GM21737 (cell line): ENCODE results near the gene KRTAP5-2.
"Not testable (repeated sequence)": the region's sequence is repeated elsewhere in the genome, so short reads cannot be mapped to it uniquely, and the experiment has no call there.

Experiments
- ATAC-seq: cut with Tn5 transposase; IDR thresholded peaks from one replicate; pipeline ENCODE4 v1.9.1; 2021; ENCODE audit warnings: mild to moderate bottlenecking, moderate library complexity; ENCODE audit not compliant: unreplicated experiment

Gene KRTAP5-2

DNA sequence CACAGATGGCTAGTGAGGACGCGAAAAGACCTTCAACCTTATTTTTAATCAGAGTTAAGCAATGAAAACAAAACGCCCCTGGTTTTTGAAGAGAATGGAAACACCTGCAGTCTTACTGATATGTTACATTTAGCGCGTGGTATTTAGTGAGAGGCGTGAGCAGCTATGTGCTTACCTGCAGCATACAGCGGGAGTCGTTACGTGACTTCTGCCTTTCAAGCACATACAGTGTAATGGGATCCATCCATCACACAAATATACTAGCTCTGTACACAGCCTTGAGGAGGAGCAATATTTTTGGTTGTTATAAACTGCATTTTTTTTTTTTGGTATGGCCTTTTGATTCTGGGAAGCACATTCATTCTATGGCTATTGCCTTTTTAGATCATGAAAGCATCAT is 5.5 kb downstream of the KRTAP5-2 start:
- no peak for ATAC-seq

DNA sequence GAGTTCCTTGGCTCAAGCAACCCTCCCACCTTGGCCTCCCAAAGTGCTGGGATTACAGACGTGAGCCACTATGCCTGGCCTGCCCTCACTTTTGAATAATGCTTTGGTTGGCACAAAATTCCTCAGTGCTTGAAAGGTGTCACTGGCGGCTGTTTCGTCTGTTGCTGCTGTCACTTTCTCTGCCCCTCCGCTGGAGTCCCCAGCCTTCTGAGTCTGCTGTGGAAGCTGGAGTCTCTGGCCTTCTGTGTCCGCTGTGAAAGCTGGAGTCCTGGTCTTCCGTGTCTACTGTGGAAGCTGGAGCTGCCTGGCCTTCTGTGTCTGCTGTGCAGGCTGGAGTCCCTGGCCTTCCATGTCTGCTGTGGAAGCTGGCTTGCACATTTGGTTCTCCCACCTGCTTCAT is 8.1 kb downstream of the KRTAP5-2 start:
- no peak for ATAC-seq

DNA sequence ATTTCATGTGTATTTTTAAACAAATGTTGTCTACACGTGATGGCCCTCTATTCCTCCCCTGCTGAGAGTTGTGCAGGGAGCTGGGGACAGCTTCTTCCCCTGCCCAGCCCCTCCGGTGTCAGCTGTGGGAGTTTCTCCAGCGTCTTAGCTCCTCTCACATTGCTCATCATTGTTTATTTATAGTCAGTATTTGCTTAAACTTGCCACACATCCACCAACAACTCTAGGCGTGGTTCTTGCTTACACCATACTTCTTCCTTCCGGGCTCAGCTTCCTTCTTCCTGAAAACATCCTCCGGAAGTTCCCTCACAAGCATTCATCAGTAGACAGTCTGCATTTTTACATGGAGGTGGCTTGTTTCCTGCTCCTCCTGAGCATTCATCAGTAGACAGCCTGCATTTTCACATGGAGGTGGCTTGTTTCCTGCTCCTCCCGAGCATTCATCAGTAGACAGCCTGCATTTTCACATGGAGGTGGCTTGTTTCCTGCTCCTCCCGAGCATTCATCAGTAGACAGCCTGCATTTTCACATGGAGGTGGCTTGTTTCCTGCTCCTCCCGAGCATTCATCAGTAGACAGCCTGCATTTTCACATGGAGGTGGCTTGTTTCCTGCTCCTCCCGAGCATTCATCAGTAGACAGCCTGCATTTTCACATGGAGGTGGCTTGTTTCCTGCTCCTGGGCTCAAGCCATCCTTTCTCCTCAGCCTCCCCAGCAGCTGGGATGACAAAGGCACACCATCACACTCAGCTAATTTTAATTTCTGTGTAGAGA is 8.7 kb downstream of the KRTAP5-2 start:
- not testable (repeated sequence) for ATAC-seq

DNA sequence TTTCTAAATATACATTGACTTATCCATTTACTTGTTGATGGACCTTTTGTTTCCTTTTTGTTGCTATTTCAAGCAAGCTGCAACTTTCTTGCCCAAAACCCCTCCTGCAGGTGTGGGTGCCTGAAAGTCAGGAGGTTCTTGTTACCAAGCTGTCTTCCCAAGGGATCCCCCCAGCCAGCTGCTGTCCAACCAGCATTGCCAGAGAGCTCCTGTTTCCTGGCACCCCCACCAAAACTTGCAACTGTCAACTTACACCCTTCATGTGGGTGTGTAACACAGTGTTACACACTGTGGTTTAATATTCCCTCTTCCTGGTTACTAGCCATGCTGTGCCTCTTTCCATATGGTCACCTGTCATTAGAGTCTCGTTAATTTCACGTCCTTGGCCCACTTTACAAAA is 11.4 kb downstream of the KRTAP5-2 start:
- no peak for ATAC-seq

GRCh38 chr11:1584661-1585370 is 13.3 kb downstream of the KRTAP5-2 start, which contains the start of gene KRTAP5-1:
TSS of gene KRTAP5-1 (minus strand) at chr11:1585283. CDS start at chr11:1585249, 34 bp downstream.
- ATAC-seq, result not testable (repeated sequence)

DNA sequence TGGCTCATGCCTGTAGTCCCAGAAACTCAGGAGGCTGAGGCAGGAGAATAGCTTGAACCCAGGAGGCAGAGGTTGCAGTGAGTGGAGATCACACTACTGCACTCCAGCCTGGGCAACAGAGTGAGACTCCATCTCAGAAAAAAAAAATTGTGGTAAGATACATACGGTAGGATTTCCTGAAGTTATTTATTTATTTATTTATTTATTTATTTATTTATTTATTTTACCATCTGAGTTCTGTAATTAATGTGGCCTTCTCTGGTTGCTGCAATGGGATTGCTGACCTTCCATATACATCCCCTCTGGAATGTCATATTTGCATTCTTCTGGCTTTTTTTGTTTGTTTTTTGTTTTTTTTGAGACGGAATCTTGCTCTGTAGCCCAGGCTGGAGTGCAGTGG is 15.2 kb downstream of the KRTAP5-2 start:
- ATAC-seq, result not testable (repeated sequence)

- ATAC-seq, result no peak
Measured at GRCh38 chr11:1581976-1582375, 16.1 kb downstream of the KRTAP5-2 start.

DNA sequence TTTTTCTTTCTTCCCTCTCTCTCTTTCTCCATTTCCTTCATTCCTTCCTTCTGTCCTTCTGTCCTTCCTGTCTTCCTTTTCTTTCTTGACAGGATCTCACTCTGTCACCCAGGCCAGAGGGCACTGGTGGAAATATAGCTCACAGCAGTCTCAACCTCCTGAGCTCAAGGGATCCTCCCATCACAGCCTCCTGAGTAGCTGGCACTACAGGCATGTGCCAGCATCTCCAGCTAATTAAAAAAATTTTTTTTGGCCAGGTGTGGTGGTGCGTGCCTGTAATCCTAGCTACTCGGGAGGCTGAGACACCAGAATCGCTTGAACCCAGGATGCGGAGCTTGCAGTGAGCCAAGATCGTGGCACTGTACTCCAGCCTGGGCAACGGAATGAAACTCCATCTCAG is 21.3 kb downstream of the KRTAP5-2 start:
- ATAC-seq, result no peak

DNA sequence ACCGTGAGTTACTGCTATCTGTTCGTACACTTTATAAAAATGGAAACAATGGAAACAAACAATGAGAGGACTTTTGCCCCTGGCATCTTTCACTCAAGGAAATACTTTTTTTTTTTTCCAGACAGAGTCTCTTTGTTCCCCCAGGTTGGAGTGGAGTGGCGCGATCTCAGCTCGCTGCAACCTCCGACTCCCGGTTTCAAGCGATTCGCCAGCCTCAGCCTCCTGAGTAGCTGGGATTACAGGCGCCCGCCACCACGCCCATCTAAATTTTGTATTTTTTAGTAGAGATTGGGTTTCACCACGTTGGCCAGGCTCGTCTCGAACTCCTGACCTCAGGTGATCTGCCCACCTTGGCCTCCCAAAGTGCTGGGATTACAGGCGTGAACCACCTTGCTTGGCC is 22.3 kb downstream of the KRTAP5-2 start:
- not testable (repeated sequence) for ATAC-seq

DNA sequence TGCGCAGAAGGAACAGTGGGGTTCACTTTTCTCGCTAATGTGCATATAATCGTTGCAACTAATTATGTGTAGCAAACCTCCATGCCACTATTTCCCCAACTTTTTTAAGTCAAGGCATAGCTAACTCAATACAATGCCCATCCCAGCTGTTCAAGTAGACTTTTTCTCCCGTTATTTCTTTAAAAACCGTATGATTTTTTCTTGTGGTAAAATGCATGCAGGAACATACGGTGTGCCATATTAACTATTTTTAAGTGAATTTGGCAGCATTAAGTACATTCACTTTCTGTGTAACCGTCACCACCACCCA is 23.2 kb downstream of the KRTAP5-2 start:
- ATAC-seq, result no peak

- no peak for ATAC-seq
Measured at GRCh38 chr11:1574238-1574932, 23.7 kb downstream of the KRTAP5-2 start.

GRCh38 chr11:1573903-1574237 is 24.2 kb downstream of the KRTAP5-2 start:
- no peak for ATAC-seq

DNA sequence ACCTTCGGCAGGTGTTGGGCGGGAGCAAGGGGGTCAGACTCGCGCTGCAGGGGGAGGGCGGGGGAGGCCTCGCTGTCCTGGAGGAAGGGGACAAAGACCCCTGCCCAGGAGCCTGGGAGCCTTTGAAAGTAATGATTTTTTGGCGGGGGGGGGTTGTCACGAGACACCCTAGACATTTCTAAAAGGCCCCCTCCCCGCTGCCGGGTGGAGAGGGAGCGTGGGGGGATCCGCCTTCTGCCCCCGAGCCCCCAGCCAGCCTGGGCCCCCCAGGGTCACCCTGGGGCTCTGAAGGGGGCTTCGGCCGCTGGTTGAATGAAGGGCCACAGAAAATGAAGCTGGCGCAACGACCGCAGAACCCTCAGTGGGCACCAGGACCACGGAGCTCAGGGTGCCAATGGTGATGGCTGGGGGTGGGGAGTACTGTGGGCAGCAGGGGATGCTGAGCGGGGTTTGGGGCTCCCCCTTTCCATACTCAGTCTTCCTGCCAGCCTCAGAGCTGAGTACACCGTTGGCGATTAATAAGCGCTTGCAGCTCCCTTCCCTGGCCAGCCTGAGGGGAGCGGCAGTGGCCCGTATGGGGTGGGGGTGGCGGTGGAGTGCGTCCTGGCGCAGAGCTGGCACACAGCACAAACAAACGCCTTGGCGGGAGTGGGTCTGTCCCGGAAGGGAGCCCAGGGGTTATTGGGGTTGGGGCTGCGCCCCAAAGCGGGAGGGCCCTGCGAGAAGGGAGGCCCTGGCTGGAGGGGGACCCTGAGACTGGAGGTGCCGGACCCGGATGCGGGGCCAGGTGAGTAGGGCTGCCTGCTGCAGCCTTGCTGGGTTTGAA is 24.8 kb downstream of the KRTAP5-2 start:
- ATAC-seq, result no peak

GRCh38 chr11:1572197-1573076 is 25.7 kb downstream of the KRTAP5-2 start, which contains the start of gene DUSP8:
TSS of gene DUSP8 (minus strand) at chr11:1572271. CDS start at chr11:1565826, 6,445 bp downstream.
- ATAC-seq, result peak; percentile 52

- ATAC-seq, result no peak
Measured at GRCh38 chr11:1571760-1572196, 26.3 kb downstream of the KRTAP5-2 start.

- no peak for ATAC-seq
Measured at GRCh38 chr11:1570896-1571759, 27.0 kb downstream of the KRTAP5-2 start.

DNA sequence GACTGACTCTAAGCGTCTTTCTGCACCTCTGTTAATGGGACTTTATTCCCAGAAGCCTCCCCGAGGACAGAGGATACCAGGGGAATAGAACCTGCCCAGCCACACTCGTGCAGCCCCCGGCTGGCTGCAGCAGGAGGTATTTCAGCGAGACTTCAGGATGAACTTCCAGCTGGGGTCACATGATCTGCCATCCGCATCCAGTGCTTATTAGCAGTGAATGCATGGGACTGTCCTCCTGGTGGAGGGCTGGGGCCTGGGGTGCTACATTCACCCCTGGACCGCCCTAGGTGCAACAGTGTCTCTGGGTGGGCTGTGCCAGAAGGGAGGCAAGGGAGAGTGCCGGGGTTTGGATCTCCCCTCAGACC is 27.6 kb downstream of the KRTAP5-2 start:
- no peak for ATAC-seq

GRCh38 chr11:1570001-1570453 is 28.1 kb downstream of the KRTAP5-2 start:
- ATAC-seq, result no peak

- no peak for ATAC-seq
Measured at GRCh38 chr11:1569251-1569780, 28.8 kb downstream of the KRTAP5-2 start.
